Activated naive CD8-positive, alpha-beta T cell treated with anti-CD3 and anti-CD28 coated beads for 36 hours (primary cell): ENCODE measurements around the gene MBD3L2B. TPM values are rescaled to one million over a fixed set of nuclear protein-coding genes. Genes with fewer than 3 reads are reported as not detected.

Source experiments
- DNase-seq: peaks from one replicate; pipeline ENCODE4 v3.0.0; 2021
- H3K27ac Mint-ChIP-seq: one replicate; pipeline ENCODE4 v1.8.0; 2022; ENCODE audit warnings: mild to moderate bottlenecking, moderate library complexity, mixed read lengths
- H3K27me3 Mint-ChIP-seq: one replicate; pipeline ENCODE4 v1.8.0; 2022; ENCODE audit warnings: mild to moderate bottlenecking, mixed read lengths
- H3K36me3 Mint-ChIP-seq: one replicate; pipeline ENCODE4 v1.8.0; 2021; ENCODE audit warnings: mild to moderate bottlenecking, mixed read lengths
- H3K4me1 Mint-ChIP-seq: one replicate; pipeline ENCODE4 v1.8.0; 2021; ENCODE audit warnings: mixed read lengths
- H3K4me3 Mint-ChIP-seq: one replicate; pipeline ENCODE4 v1.8.0; 2022; ENCODE audit warnings: mild to moderate bottlenecking, moderate library complexity, mixed read lengths
- H3K9me3 Mint-ChIP-seq: one replicate; pipeline ENCODE4 v1.8.0; 2022; ENCODE audit warnings: mixed read lengths
- total RNA-seq, 2 experiments: library from RNA; stranded (reverse); gene quantifications; one replicate each; pipeline ENCODE4 v1.2.3, GENCODE V29; 2021

The MBD3L2B gene
- total RNA-seq, 2 experiments from 2014 or later: not detected

GRCh38 chr19:6996810-6997209 lies 24.4 kb downstream of the MBD3L2B start:
- H3K4me3 Mint-ChIP-seq: no peak overlapping the region
- no peak for DNase-seq
- H3K4me1 Mint-ChIP-seq: peaks cover 4% of the 10 kb centered on the region
- H3K27ac Mint-ChIP-seq: no peak overlapping the region
- peaks cover 5% of the 10 kb centered on the region for H3K36me3 Mint-ChIP-seq
- peaks cover 10% of the 10 kb centered on the region for H3K9me3 Mint-ChIP-seq
- H3K27me3 Mint-ChIP-seq: no peaks in the 10 kb centered on the region

- H3K9me3 Mint-ChIP-seq: peaks cover 10% of the 10 kb centered on the region
- peaks cover 5% of the 10 kb centered on the region for H3K36me3 Mint-ChIP-seq
- no peak overlapping the region for H3K27ac Mint-ChIP-seq
- H3K27me3 Mint-ChIP-seq: no peaks in the 10 kb centered on the region
- DNase-seq: no peak
- H3K4me3 Mint-ChIP-seq: no peak overlapping the region
- peaks cover 4% of the 10 kb centered on the region for H3K4me1 Mint-ChIP-seq
These were observed 26.2 kb downstream of the MBD3L2B start for GRCh38 chr19:6995054-6995453.

- no peak for DNase-seq
- H3K4me1 Mint-ChIP-seq: no peaks in the 10 kb centered on the region
- H3K27ac Mint-ChIP-seq: no peak overlapping the region
- H3K27me3 Mint-ChIP-seq: no peaks in the 10 kb centered on the region
- H3K36me3 Mint-ChIP-seq: peaks cover 2% of the 10 kb centered on the region
- peaks cover 24% of the 10 kb centered on the region for H3K9me3 Mint-ChIP-seq
- no peak overlapping the region for H3K4me3 Mint-ChIP-seq
These were observed 33.0 kb downstream of the MBD3L2B start for GRCh38 chr19:6988257-6988656.

- H3K4me3 Mint-ChIP-seq: no peak overlapping the region
- H3K27me3 Mint-ChIP-seq: no peaks in the 10 kb centered on the region
- H3K9me3 Mint-ChIP-seq: peaks cover 27% of the 10 kb centered on the region
- H3K36me3 Mint-ChIP-seq: peaks cover 2% of the 10 kb centered on the region
- H3K4me1 Mint-ChIP-seq: no peaks in the 10 kb centered on the region
- DNase-seq: no peak
- H3K27ac Mint-ChIP-seq: no peak overlapping the region
These were observed 33.4 kb downstream of the MBD3L2B start for GRCh38 chr19:6987850-6988249.

GRCh38 chr19:6983448-6983847 lies 37.8 kb downstream of the MBD3L2B start:
- peaks cover 27% of the 10 kb centered on the region for H3K9me3 Mint-ChIP-seq
- H3K4me1 Mint-ChIP-seq: peaks cover 2% of the 10 kb centered on the region
- H3K27ac Mint-ChIP-seq: no peak overlapping the region
- no peak overlapping the region for H3K4me3 Mint-ChIP-seq
- no peaks in the 10 kb centered on the region for H3K27me3 Mint-ChIP-seq
- DNase-seq: no peak
- peaks cover 2% of the 10 kb centered on the region for H3K36me3 Mint-ChIP-seq

- DNase-seq: peak; percentile 31
- Mint-ChIP-seq H3K4me1 (peaks cover 2% of the 10 kb centered on the region), H3K9me3 (peaks cover 18% of the 10 kb centered on the region), H3K4me3 (no peak overlapping the region), H3K36me3 (no peaks in the 10 kb centered on the region), H3K27me3 (peaks cover 4% of the 10 kb centered on the region), H3K27ac (no peak overlapping the region)
These were observed 41.8 kb downstream of the MBD3L2B start for GRCh38 chr19:6979399-6979798.

GRCh38 chr19:6976197-6976596 lies 45.0 kb downstream of the MBD3L2B start:
- peaks cover 5% of the 10 kb centered on the region for H3K4me1 Mint-ChIP-seq

GRCh38 chr19:6971366-6971765 lies 49.9 kb downstream of the MBD3L2B start:
- Mint-ChIP-seq H3K9me3 (peaks cover 4% of the 10 kb centered on the region), H3K27ac (no peak overlapping the region), H3K4me3 (no peak overlapping the region), H3K27me3 (peaks cover 9% of the 10 kb centered on the region), H3K36me3 (no peaks in the 10 kb centered on the region), H3K4me1 (peaks cover 6% of the 10 kb centered on the region)
- DNase-seq: no peak

More at GRCh38 chr19:6976197-6976596, 45.0 kb downstream of the MBD3L2B start:
- H3K4me3 Mint-ChIP-seq: no peak overlapping the region
- DNase-seq: no peak
- no peak overlapping the region for H3K27ac Mint-ChIP-seq
- H3K36me3 Mint-ChIP-seq: no peaks in the 10 kb centered on the region
- peaks cover 9% of the 10 kb centered on the region for H3K27me3 Mint-ChIP-seq
- H3K9me3 Mint-ChIP-seq: peaks cover 7% of the 10 kb centered on the region

- no peak for DNase-seq
- H3K4me3 Mint-ChIP-seq: no peak overlapping the region
- no peak overlapping the region for H3K27ac Mint-ChIP-seq
- H3K36me3 Mint-ChIP-seq: no peaks in the 10 kb centered on the region
- H3K4me1 Mint-ChIP-seq: peaks cover 6% of the 10 kb centered on the region
- peaks cover 4% of the 10 kb centered on the region for H3K9me3 Mint-ChIP-seq
- peaks cover 9% of the 10 kb centered on the region for H3K27me3 Mint-ChIP-seq
These were observed 50.8 kb downstream of the MBD3L2B start for GRCh38 chr19:6970443-6970842.

- DNase-seq: no peak
- H3K4me3 Mint-ChIP-seq: no peak overlapping the region
- H3K36me3 Mint-ChIP-seq: no peaks in the 10 kb centered on the region
- H3K4me1 Mint-ChIP-seq: peaks cover 6% of the 10 kb centered on the region
- no peak overlapping the region for H3K27ac Mint-ChIP-seq
- peaks cover 4% of the 10 kb centered on the region for H3K9me3 Mint-ChIP-seq
- peaks cover 7% of the 10 kb centered on the region for H3K27me3 Mint-ChIP-seq
These were observed 51.2 kb downstream of the MBD3L2B start for GRCh38 chr19:6970021-6970420.

GRCh38 chr19:6969490-6969889 lies 51.7 kb downstream of the MBD3L2B start:
- Mint-ChIP-seq H3K36me3 (no peaks in the 10 kb centered on the region), H3K4me1 (peaks cover 6% of the 10 kb centered on the region), H3K9me3 (peaks cover 4% of the 10 kb centered on the region), H3K4me3 (no peak overlapping the region), H3K27me3 (peaks cover 5% of the 10 kb centered on the region), H3K27ac (no peak overlapping the region)
- no peak for DNase-seq

Other genes starting within 250 kb of the MBD3L2B start
- 10 to 100 TPM; 65.2 to 65.7 TPM for gene VAV1, start 248.7 kb downstream of the MBD3L2B start, total RNA-seq
- 1 to 10 TPM in 1 of 2 experiments, under 1 TPM in 1; 0.88 to 1.3 TPM for gene ADGRE1, start 133.9 kb downstream of the MBD3L2B start, total RNA-seq
- gene MBD3L5, start 9.1 kb upstream of the MBD3L2B start, total RNA-seq: not detected
- not detected for gene MBD3L4, start 18.7 kb upstream of the MBD3L2B start, total RNA-seq
- gene MBD3L2, start 27.9 kb upstream of the MBD3L2B start, total RNA-seq: not detected
- not detected for gene MBD3L3, start 37.2 kb upstream of the MBD3L2B start, total RNA-seq
- gene ZNF557, start 48.3 kb upstream of the MBD3L2B start, total RNA-seq: 10 to 100 TPM; 10.5 to 11.6 TPM